ENCODE data around the gene RNF175. TPM values are rescaled to one million over a fixed set of nuclear protein-coding genes. Genes with fewer than 3 reads are reported as not detected.
A peak's percentile ranks its signal among the peaks of the same experiment; 100 is the strongest.

Gene RNF175
- total RNA-seq, 1 experiment from 2014 or later = 5.4 TPM

DNA sequence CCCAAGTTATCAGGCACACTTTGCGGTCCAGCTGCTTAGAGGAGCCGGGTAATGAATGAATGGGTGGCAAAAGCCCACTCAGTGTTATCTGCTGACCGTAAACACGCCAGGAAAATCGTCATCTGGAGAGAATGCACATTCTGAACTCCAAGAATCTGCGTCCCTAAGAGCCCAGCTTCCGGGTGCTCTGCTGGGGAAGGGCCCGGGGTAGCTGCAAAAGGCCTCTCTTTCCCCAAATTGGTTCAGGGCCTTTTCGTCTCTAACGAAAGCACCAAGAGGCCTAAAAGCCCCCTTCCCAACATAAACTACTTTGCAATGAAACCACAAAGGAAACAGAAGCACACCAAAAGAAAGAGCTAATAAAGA is 30.7 kb upstream of the RNF175 start (continued):
- TF ChIP-seq, protein P1, sequence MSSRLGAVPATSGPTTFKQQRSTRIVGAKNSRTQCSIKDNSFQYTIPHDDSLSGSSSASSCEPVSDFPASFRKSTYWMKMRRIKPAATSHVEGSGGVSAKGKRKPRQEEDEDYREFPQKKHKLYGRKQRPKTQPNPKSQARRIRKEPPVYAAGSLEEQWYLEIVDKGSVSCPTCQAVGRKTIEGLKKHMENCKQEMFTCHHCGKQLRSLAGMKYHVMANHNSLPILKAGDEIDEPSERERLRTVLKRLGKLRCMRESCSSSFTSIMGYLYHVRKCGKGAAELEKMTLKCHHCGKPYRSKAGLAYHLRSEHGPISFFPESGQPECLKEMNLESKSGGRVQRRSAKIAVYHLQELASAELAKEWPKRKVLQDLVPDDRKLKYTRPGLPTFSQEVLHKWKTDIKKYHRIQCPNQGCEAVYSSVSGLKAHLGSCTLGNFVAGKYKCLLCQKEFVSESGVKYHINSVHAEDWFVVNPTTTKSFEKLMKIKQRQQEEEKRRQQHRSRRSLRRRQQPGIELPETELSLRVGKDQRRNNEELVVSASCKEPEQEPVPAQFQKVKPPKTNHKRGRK (CRISPR knock-in tag; IDR thresholded peaks at IDR 0.05; ENCODE audit: borderline replicate concordance) = no peak
- TF ChIP-seq NFE2L1 (CRISPR knock-in tag; IDR thresholded peaks at IDR 0.05) = no peak

DNA sequence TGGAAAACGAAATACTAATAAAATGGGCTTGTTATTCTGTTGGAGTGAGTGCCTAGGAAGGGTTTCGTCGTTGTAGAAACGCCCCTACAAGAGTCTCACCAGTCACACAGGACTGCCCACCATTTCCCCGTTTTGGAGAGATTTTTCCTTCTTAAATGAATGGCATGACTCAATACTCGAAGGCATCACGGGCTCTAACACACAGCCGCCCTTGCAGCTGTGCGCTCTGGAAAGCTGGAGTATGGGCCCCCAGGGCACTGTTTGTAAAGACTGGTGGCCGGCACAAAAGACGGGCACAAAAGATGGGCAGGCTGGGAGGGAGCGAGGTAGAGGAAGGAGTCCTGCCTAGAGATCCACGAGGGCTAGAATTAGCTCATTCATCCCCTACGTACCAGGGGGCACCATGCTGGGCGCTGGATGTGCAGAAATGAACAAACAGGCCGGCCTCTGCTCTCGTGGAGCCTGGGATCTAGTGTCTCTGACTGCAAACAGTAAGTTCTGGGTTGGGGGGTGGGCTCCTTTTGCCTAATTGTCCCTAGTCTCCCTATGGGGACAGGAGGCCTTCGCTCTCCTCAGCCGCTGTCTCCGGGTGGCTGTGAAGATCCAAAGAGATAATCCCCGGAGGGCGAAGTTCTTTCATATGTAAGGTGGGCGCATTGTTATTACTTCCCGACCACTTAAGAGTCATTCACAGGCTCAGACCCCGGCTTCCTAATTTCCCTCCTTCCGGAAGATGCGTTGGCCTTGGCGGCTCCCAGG is 30.1 kb upstream of the RNF175 start:
- H3K4me1 Mint-ChIP-seq = peaks cover 49% of the 10 kb centered on the region
- H3K27ac Mint-ChIP-seq = peak overlapping the region; percentile 99
- TF ChIP-seq EMX1 (CRISPR knock-in tag; IDR thresholded peaks at IDR 0.05) (no peak), ZNF671 (CRISPR knock-in tag; IDR thresholded peaks at IDR 0.05) (0 out of 2 replicates have a peak, but pooled peaks have one; percentile 50), MXD4 (CRISPR knock-in tag; IDR thresholded peaks at IDR 0.05; ENCODE audit: borderline replicate concordance) (no peak), NFE2L1 (CRISPR knock-in tag; IDR thresholded peaks at IDR 0.05) (no peak), ZNF121 (CRISPR knock-in tag; IDR thresholded peaks at IDR 0.05) (peak; percentile 36; the same call in 1 of the 2 replicates), NFATC4 (CRISPR knock-in tag; IDR thresholded peaks at IDR 0.05) (peak; percentile 44; the same call in 1 of the 2 replicates), ZBTB21 (CRISPR knock-in tag; IDR thresholded peaks at IDR 0.05; ENCODE audit: borderline replicate concordance) (peak; percentile 28; the same call in 1 of the 2 replicates), FOXK1 (CRISPR knock-in tag; IDR thresholded peaks at IDR 0.05) (0 out of 2 replicates have a peak, but pooled peaks have one; percentile 34), SP1 (CRISPR knock-in tag; conservative IDR thresholded peaks at IDR 0.05) (no peak; the same call in 1 of the 2 replicates), ETV6 (CRISPR knock-in tag; IDR thresholded peaks at IDR 0.05) (0 out of 2 replicates have a peak, but pooled peaks have one; percentile 19)
- TF ChIP-seq, protein P2, sequence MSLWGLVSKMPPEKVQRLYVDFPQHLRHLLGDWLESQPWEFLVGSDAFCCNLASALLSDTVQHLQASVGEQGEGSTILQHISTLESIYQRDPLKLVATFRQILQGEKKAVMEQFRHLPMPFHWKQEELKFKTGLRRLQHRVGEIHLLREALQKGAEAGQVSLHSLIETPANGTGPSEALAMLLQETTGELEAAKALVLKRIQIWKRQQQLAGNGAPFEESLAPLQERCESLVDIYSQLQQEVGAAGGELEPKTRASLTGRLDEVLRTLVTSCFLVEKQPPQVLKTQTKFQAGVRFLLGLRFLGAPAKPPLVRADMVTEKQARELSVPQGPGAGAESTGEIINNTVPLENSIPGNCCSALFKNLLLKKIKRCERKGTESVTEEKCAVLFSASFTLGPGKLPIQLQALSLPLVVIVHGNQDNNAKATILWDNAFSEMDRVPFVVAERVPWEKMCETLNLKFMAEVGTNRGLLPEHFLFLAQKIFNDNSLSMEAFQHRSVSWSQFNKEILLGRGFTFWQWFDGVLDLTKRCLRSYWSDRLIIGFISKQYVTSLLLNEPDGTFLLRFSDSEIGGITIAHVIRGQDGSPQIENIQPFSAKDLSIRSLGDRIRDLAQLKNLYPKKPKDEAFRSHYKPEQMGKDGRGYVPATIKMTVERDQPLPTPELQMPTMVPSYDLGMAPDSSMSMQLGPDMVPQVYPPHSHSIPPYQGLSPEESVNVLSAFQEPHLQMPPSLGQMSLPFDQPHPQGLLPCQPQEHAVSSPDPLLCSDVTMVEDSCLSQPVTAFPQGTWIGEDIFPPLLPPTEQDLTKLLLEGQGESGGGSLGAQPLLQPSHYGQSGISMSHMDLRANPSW (CRISPR knock-in tag; conservative IDR thresholded peaks at IDR 0.05; ENCODE audit: low read depth) = no peak
- TF ChIP-seq, protein P3, sequence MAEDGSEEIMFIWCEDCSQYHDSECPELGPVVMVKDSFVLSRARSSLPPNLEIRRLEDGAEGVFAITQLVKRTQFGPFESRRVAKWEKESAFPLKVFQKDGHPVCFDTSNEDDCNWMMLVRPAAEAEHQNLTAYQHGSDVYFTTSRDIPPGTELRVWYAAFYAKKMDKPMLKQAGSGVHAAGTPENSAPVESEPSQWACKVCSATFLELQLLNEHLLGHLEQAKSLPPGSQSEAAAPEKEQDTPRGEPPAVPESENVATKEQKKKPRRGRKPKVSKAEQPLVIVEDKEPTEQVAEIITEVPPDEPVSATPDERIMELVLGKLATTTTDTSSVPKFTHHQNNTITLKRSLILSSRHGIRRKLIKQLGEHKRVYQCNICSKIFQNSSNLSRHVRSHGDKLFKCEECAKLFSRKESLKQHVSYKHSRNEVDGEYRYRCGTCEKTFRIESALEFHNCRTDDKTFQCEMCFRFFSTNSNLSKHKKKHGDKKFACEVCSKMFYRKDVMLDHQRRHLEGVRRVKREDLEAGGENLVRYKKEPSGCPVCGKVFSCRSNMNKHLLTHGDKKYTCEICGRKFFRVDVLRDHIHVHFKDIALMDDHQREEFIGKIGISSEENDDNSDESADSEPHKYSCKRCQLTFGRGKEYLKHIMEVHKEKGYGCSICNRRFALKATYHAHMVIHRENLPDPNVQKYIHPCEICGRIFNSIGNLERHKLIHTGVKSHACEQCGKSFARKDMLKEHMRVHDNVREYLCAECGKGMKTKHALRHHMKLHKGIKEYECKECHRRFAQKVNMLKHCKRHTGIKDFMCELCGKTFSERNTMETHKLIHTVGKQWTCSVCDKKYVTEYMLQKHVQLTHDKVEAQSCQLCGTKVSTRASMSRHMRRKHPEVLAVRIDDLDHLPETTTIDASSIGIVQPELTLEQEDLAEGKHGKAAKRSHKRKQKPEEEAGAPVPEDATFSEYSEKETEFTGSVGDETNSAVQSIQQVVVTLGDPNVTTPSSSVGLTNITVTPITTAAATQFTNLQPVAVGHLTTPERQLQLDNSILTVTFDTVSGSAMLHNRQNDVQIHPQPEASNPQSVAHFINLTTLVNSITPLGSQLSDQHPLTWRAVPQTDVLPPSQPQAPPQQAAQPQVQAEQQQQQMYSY (CRISPR knock-in tag; IDR thresholded peaks at IDR 0.05) = 0 out of 2 replicates have a peak, but pooled peaks have one; percentile 26
- TF ChIP-seq, protein P4, sequence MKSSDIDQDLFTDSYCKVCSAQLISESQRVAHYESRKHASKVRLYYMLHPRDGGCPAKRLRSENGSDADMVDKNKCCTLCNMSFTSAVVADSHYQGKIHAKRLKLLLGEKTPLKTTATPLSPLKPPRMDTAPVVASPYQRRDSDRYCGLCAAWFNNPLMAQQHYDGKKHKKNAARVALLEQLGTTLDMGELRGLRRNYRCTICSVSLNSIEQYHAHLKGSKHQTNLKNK (CRISPR knock-in tag; IDR thresholded peaks at IDR 0.05) = peak; percentile 92
- TF ChIP-seq, protein P5, sequence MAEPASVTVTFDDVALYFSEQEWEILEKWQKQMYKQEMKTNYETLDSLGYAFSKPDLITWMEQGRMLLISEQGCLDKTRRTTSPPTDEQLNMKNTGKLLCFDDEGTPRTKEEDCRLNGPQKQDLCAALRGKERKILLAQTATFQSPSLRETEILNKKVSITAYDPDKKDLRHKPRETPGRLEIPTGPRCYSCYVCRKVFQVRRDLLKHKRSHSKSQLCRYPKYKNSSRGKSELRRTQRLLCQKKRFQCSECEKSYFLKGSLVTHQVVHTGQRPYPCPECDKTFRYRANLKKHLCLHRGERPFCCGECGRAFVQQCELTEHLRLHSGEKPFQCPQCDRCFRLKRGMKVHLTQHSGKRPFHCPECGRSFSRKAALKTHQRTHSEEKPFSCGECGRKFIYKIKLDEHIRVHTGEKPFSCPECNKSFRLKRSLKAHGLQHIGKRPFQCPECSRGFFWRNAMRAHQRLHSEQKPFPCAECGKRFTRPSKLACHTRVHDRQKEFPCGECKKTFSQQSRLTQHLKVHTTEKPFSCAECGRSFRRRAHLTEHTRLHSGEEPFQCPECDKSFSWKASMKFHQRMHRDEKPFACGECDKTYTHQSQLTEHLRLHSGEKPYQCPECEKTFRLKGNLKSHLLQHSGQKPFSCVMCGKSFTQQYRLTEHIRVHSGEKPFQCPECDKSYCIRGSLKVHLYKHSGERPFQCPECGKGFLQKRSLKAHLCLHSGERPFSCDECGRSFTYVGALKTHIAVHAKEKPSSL (CRISPR knock-in tag; conservative IDR thresholded peaks at IDR 0.05) = peak; percentile 63; the same call in 1 of the 2 replicates
- TF ChIP-seq, protein P6, sequence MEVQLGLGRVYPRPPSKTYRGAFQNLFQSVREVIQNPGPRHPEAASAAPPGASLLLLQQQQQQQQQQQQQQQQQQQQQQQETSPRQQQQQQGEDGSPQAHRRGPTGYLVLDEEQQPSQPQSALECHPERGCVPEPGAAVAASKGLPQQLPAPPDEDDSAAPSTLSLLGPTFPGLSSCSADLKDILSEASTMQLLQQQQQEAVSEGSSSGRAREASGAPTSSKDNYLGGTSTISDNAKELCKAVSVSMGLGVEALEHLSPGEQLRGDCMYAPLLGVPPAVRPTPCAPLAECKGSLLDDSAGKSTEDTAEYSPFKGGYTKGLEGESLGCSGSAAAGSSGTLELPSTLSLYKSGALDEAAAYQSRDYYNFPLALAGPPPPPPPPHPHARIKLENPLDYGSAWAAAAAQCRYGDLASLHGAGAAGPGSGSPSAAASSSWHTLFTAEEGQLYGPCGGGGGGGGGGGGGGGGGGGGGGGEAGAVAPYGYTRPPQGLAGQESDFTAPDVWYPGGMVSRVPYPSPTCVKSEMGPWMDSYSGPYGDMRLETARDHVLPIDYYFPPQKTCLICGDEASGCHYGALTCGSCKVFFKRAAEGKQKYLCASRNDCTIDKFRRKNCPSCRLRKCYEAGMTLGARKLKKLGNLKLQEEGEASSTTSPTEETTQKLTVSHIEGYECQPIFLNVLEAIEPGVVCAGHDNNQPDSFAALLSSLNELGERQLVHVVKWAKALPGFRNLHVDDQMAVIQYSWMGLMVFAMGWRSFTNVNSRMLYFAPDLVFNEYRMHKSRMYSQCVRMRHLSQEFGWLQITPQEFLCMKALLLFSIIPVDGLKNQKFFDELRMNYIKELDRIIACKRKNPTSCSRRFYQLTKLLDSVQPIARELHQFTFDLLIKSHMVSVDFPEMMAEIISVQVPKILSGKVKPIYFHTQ (CRISPR knock-in tag; IDR thresholded peaks at IDR 0.05) = peak; percentile 90
- TF ChIP-seq, protein P7, sequence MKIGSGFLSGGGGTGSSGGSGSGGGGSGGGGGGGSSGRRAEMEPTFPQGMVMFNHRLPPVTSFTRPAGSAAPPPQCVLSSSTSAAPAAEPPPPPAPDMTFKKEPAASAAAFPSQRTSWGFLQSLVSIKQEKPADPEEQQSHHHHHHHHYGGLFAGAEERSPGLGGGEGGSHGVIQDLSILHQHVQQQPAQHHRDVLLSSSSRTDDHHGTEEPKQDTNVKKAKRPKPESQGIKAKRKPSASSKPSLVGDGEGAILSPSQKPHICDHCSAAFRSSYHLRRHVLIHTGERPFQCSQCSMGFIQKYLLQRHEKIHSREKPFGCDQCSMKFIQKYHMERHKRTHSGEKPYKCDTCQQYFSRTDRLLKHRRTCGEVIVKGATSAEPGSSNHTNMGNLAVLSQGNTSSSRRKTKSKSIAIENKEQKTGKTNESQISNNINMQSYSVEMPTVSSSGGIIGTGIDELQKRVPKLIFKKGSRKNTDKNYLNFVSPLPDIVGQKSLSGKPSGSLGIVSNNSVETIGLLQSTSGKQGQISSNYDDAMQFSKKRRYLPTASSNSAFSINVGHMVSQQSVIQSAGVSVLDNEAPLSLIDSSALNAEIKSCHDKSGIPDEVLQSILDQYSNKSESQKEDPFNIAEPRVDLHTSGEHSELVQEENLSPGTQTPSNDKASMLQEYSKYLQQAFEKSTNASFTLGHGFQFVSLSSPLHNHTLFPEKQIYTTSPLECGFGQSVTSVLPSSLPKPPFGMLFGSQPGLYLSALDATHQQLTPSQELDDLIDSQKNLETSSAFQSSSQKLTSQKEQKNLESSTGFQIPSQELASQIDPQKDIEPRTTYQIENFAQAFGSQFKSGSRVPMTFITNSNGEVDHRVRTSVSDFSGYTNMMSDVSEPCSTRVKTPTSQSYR (CRISPR knock-in tag; IDR thresholded peaks at IDR 0.05) = peak; percentile 69

More for the DNA sequence above, 30.1 kb upstream of the RNF175 start:
- H3K4me3 Mint-ChIP-seq = peak overlapping the region; percentile 98
- H3K9me3 Mint-ChIP-seq = no peaks in the 10 kb centered on the region
- DNase-seq (ENCODE audit: low spot score) (peak; percentile 82), ATAC-seq (peak; percentile 57)
- H3K27me3 Mint-ChIP-seq (ENCODE audit: low read depth) = no peaks in the 10 kb centered on the region; the same call in 1 of the 2 replicates
- POLR2A ChIA-PET = interaction anchor here (0.6 to 2.6 kb wide), 8 partner anchors 9 to 662 kb away, joined by 3 to 17 read pairs (median 3); no protein-coding TSS in a partner anchor
- peaks cover 34% of the 10 kb centered on the region for H3K36me3 Mint-ChIP-seq
- CTCF ChIA-PET = interaction anchor here (0.7 to 3.7 kb wide), 9 partner anchors 9 to 712 kb away, joined by 3 to 47 read pairs (median 4); no protein-coding TSS in a partner anchor
